ENCODE data around the gene LRTM2.

DNA sequence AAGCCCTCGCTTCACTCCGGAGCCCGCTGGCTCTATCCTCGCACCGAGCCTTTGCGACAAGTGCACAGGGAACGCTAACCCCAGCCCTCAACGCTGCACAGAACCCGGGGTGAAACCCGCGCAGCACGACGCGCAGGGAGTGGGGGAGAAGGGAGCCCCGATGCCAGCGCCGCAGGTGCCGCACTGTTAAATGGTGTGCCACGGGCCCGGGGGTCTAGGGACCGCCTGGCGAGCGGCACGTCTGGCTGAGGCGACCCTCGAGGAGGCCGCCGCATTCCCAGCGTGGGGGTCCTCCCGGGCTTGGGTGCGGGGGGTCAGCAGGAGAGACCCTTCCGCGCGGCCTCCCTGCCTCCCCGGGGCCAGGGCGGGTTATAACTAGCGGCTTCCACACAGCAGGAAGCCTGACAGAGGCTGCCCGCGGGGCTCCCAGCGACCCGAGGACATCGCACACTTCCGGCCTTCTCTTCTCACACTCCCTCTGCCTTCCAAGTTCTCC lies 23.8 kb upstream of the LRTM2 start:
- TF ChIP-seq, protein P1, sequence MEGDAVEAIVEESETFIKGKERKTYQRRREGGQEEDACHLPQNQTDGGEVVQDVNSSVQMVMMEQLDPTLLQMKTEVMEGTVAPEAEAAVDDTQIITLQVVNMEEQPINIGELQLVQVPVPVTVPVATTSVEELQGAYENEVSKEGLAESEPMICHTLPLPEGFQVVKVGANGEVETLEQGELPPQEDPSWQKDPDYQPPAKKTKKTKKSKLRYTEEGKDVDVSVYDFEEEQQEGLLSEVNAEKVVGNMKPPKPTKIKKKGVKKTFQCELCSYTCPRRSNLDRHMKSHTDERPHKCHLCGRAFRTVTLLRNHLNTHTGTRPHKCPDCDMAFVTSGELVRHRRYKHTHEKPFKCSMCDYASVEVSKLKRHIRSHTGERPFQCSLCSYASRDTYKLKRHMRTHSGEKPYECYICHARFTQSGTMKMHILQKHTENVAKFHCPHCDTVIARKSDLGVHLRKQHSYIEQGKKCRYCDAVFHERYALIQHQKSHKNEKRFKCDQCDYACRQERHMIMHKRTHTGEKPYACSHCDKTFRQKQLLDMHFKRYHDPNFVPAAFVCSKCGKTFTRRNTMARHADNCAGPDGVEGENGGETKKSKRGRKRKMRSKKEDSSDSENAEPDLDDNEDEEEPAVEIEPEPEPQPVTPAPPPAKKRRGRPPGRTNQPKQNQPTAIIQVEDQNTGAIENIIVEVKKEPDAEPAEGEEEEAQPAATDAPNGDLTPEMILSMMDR (conservative IDR thresholded peaks at IDR 0.05; ENCODE audit: low read length) = no peak
- TF ChIP-seq EZH2phosphoT487 (IDR thresholded peaks at IDR 0.05; ENCODE audit: borderline replicate concordance, low read depth, low read length) = no peak
